ENCODE data around the gene MBNL1. TPM values are rescaled to one million over a fixed set of nuclear protein-coding genes. Genes with fewer than 3 reads are reported as not detected.

MBNL1 gene
- total RNA-seq, 1 experiment from 2014 or later, result 200 TPM

GRCh38 chr3:152271501-152272236, 2.9 kb downstream of the MBNL1 start:
- Histone ChIP-seq H3K36me3 (ENCODE audit: control insufficient read depth in 1 of 2, insufficient read depth in 2 of 2, low read length in 2 of 2) (no peaks in the 10 kb centered on the region), H3K4me3 (replicated peaks in 1 of 2; ENCODE audit: low read depth in 1 of 2, low read length in 2 of 2) (no peak overlapping the region; a peak in 1 of 4 replicates), H3K9me3 (ENCODE audit: control insufficient read depth in 1 of 2, insufficient read depth in 1 of 2, low read depth in 1 of 2, low read length in 2 of 2) (no peaks in the 10 kb centered on the region), H3K79me2 (ENCODE audit: insufficient read depth, low read length) (peaks cover 79% of the 10 kb centered on the region), H3K9me2 (ENCODE audit: insufficient read depth) (no peaks in the 10 kb centered on the region), H4K20me1 (ENCODE audit: insufficient read depth) (peaks cover 8% of the 10 kb centered on the region; the same call in 1 of the 2 replicates), H3K9ac (ENCODE audit: low read length) (no peak overlapping the region), H3K4me2 (ENCODE audit: low read length) (peak overlapping the region; percentile 72), H2AFZ (ENCODE audit: low read depth, low read length, poor library complexity, severe bottlenecking) (no peak overlapping the region), H3K4me1 (ENCODE audit: control insufficient read depth in 1 of 2, insufficient read depth in 2 of 2, low read length in 2 of 2) (peaks cover 53 to 54% of the 10 kb centered on the region in 2 experiments), H3K27ac (ENCODE audit: low read depth, low read length) (no peak overlapping the region), H3K27me3 (ENCODE audit: insufficient read depth, low read length) (no peaks in the 10 kb centered on the region)
- ChIA-PET CTCF (interaction anchor here (0.6 kb wide), 1 partner anchor 1695 kb away, joined by 3 read pairs; no protein-coding TSS in a partner anchor), RAD21 (ENCODE audit: low non-redundant PET in 1 of 2, low total read pairs in 2 of 2, uncharacterized antibody in 2 of 2, unreplicated experiment in 2 of 2) (no interaction called here), POLR2A (no interaction called here)
- ATAC-seq, result no peak
- intact Hi-C loops (cut with micrococcal nuclease), result loop anchor here (5.0 kb wide), 2 partner anchors 171 to 294 kb away; no protein-coding TSS in a partner anchor
- TF ChIP-seq CBX3 (IDR thresholded peaks at IDR 0.05; ENCODE audit: low read depth), result no peak
- TF ChIP-seq ZBTB33 (IDR thresholded peaks at IDR 0.05; ENCODE audit: extremely low read depth, insufficient replicate concordance, low read length), result no peak
- TF ChIP-seq CEBPB (IDR thresholded peaks at IDR 0.05; ENCODE audit: low read depth), result no peak
- no peak for TF ChIP-seq MAX (IDR thresholded peaks at IDR 0.05)
- DNase-seq (ENCODE audit: low read depth, low spot score), result no peak
- BruUV-seq (replicated peaks), result no TSS peak

GRCh38 chr3:152272771-152273242, 4.1 kb downstream of the MBNL1 start:
- peaks cover 12% of the 10 kb centered on the region; the same call in 1 of the 2 replicates for H4K20me1 ChIP-seq (ENCODE audit: insufficient read depth)
- no peaks in the 10 kb centered on the region for H3K27me3 ChIP-seq (ENCODE audit: insufficient read depth, low read length)
- H3K9me2 ChIP-seq (ENCODE audit: insufficient read depth), result no peaks in the 10 kb centered on the region
- intact Hi-C loops (cut with micrococcal nuclease), result loop anchor here (5.0 kb wide), 2 partner anchors 169 to 296 kb away; no protein-coding TSS in a partner anchor
- no TSS peak for BruUV-seq (replicated peaks)
- H2AFZ ChIP-seq (ENCODE audit: low read depth, low read length, poor library complexity, severe bottlenecking), result no peak overlapping the region
- peaks cover 90% of the 10 kb centered on the region for H3K79me2 ChIP-seq (ENCODE audit: insufficient read depth, low read length)
- H3K9me3 ChIP-seq (ENCODE audit: control insufficient read depth in 1 of 2, insufficient read depth in 1 of 2, low read depth in 1 of 2, low read length in 2 of 2), result no peaks in the 10 kb centered on the region
- DNase-seq (ENCODE audit: low read depth, low spot score) (no peak), ATAC-seq (no peak)
- H3K4me3 ChIP-seq (replicated peaks in 1 of 2; ENCODE audit: low read depth in 1 of 2, low read length in 2 of 2), result no peak overlapping the region
- RAD21 ChIA-PET (ENCODE audit: low non-redundant PET in 1 of 2, low total read pairs in 2 of 2, uncharacterized antibody in 2 of 2, unreplicated experiment in 2 of 2), result no interaction called here
- POLR2A ChIA-PET, result no interaction called here
- H3K4me2 ChIP-seq (ENCODE audit: low read length), result peak overlapping the region; percentile 45
- H3K9ac ChIP-seq (ENCODE audit: low read length), result no peak overlapping the region
- CTCF ChIA-PET, result no interaction called here
- no peak overlapping the region; the same call in 1 of the 2 replicates for H3K27ac ChIP-seq (ENCODE audit: low read depth, low read length)
- no peaks in the 10 kb centered on the region for H3K36me3 ChIP-seq (ENCODE audit: control insufficient read depth in 1 of 2, insufficient read depth in 2 of 2, low read length in 2 of 2)
- peaks cover 43 to 48% of the 10 kb centered on the region in 2 experiments for H3K4me1 ChIP-seq (ENCODE audit: control insufficient read depth in 1 of 2, insufficient read depth in 2 of 2, low read length in 2 of 2)
- TF ChIP-seq YY1 (IDR thresholded peaks at IDR 0.05; ENCODE audit: extremely low read depth, insufficient replicate concordance, low read depth, low read length) (no peak), RAD21 (IDR thresholded peaks at IDR 0.05; ENCODE audit: low read depth) (no peak), POLR2A (IDR thresholded peaks at IDR 0.05; ENCODE audit: borderline replicate concordance, extremely low read depth, insufficient read depth, insufficient read length) (no peak), JUND (IDR thresholded peaks at IDR 0.05) (0 out of 2 replicates have a peak, but pooled peaks have one; percentile 19), TCF7L2 (IDR thresholded peaks at IDR 0.05; ENCODE audit: borderline replicate concordance, extremely low read depth, insufficient read depth, insufficient read length) (no peak), CTCF (IDR thresholded peaks at IDR 0.05 in 2 of 3, conservative IDR thresholded peaks at IDR 0.05 in 1 of 3; ENCODE audit: borderline replicate concordance in 1 of 3, insufficient read depth in 1 of 3, low read depth in 2 of 3, low read length in 2 of 3) (no peak), EZH2phosphoT487 (IDR thresholded peaks at IDR 0.05; ENCODE audit: borderline replicate concordance) (no peak), CEBPB (IDR thresholded peaks at IDR 0.05; ENCODE audit: low read depth) (no peak), FOSL1 (IDR thresholded peaks at IDR 0.05; ENCODE audit: low read depth) (peak; percentile 36; the same call in 1 of the 2 replicates), ELF1 (IDR thresholded peaks at IDR 0.05; ENCODE audit: borderline replicate concordance, low read depth) (no peak), SP1 (IDR thresholded peaks at IDR 0.05; ENCODE audit: low read depth) (0 out of 2 replicates have a peak, but pooled peaks have one; percentile 15), POLR2AphosphoS5 (IDR thresholded peaks at IDR 0.05; ENCODE audit: low read depth, low read length) (no peak)
